RWPE1 (cell line): ENCODE measurements around the gene TTC31.

Experiments
- CTCF ChIA-PET: fragments of 350-600 bp; sonication (Branson Sonifier 250); formaldehyde crosslinking; extraction: SDS; loops from one replicate; lab custom pipeline; 2021; lab: Yijun Ruan, JAX
- POLR2A ChIA-PET: fragments of 400-600 bp; formaldehyde crosslinking; extraction: SDS; loops from one replicate; lab custom pipeline; 2020; ENCODE audit warnings: antibody characterized with exemption; ENCODE audit not compliant: low non-redundant PET; lab: Yijun Ruan, JAX
- DNase-seq: peaks from one replicate; pipeline ENCODE4 v3.0.0; 2012; ENCODE audit warnings: low spot score
- H3K27ac ChIP-seq: fragments of 450-650 bp; 2 replicates; pipeline ENCODE4 v1.5.1; 2017
- TF ChIP-seq, protein P1 (sequence below): fragments of 450-650 bp; conservative IDR thresholded peaks from 2 replicates; pipeline ENCODE4 v1.5.1; 2017; ENCODE audit warnings: low read depth, mild to moderate bottlenecking

TTC31 gene

DNA sequence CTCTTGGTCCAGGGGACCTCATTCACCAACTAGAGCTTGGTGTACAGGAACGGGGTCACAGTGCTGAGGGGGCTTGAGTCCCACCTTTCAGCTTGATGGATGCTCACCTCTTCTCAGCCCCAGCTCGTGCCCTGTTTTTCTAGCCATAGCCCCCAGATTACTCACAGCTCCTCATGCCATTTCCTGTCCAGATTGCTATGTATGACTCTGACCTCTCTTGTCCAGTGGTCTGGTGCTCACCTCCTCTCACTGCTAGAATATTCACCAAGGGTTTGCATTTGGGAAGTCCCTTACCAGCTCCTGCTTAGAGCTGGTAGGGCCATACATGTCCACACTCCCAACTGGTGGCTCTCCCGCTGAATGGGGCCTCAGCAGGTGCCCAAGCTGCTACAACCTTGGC is 10.7 kb downstream of the TTC31 start:
- ChIA-PET POLR2A (no interaction called here), CTCF (interaction anchor here (0.5 to 1.3 kb wide), 2 partner anchors 10 to 90 kb away, joined by 3 read pairs; partner anchors contain the start of genes CCDC142 and TTC31)
- TF ChIP-seq, protein P1, sequence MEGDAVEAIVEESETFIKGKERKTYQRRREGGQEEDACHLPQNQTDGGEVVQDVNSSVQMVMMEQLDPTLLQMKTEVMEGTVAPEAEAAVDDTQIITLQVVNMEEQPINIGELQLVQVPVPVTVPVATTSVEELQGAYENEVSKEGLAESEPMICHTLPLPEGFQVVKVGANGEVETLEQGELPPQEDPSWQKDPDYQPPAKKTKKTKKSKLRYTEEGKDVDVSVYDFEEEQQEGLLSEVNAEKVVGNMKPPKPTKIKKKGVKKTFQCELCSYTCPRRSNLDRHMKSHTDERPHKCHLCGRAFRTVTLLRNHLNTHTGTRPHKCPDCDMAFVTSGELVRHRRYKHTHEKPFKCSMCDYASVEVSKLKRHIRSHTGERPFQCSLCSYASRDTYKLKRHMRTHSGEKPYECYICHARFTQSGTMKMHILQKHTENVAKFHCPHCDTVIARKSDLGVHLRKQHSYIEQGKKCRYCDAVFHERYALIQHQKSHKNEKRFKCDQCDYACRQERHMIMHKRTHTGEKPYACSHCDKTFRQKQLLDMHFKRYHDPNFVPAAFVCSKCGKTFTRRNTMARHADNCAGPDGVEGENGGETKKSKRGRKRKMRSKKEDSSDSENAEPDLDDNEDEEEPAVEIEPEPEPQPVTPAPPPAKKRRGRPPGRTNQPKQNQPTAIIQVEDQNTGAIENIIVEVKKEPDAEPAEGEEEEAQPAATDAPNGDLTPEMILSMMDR = no peak
- no peak for DNase-seq
- H3K27ac ChIP-seq = no peak overlapping the region

DNA sequence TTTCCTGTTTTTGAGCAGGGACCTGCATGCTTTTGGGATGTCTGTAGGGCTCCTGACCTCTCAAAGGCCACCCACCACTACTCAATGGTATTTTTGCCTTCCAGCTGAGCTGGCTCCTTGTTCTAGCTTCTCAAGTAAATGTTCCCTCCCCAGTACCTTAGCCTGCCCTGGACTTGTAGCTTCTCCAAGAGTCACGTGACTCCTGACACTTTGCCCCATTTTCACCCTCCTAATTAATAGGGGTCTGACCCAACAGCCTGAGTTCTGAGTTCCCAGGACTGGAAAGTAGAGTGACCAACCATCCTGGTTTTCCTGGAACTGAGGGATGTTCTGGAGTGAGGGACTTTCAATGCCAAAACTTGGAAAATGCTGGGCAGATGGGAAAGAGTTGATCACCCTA is 12.6 kb downstream of the TTC31 start:
- H3K27ac ChIP-seq = no peak overlapping the region
- ChIA-PET CTCF (no interaction called here), POLR2A (no interaction called here)
- DNase-seq = no peak
- TF ChIP-seq, protein P1 = no peak

DNA sequence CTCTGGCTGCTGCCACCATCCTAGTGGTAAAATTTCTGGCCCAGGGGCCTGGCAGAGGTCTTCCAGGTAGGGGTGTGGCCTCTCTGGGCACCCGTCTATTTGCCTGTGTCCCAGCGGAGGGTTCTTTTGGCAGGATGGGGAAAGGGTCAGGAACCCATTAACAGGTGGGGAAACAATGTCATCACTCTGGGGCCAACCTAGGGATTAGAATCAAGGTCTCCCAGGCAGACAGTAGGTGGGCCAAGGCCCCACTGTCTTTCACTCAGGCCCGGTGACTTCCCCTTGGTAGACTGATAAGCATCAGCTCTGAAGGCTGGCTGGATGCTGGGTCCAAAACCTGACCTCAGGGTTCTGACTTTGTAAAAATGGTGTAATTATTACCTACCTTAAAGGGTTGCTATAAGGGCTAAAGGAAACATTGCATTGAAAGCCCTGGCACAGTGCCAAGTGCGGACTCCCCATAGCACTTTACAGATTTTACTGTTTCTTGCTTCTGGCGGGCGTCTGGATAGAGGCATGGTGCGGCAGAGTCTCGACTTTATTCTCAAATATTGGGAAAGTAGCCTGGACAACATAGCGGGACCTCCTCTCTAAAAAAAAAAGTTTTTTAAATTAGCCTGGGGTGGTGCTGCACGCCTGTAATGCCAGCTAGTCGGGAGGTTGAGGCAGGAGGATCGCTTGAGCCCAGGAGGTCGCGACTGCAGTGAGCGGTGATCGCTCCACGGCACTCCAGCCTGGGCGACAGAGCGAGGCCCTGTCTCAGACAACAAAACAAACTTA is 14.3 kb downstream of the TTC31 start:
- ChIA-PET CTCF (no interaction called here), POLR2A (interaction anchor here (1.1 kb wide), 1 partner anchor 9 kb away, joined by 3 read pairs; no protein-coding TSS in a partner anchor)
- TF ChIP-seq, protein P1 = no peak
- H3K27ac ChIP-seq = no peak overlapping the region
- no peak for DNase-seq

DNA sequence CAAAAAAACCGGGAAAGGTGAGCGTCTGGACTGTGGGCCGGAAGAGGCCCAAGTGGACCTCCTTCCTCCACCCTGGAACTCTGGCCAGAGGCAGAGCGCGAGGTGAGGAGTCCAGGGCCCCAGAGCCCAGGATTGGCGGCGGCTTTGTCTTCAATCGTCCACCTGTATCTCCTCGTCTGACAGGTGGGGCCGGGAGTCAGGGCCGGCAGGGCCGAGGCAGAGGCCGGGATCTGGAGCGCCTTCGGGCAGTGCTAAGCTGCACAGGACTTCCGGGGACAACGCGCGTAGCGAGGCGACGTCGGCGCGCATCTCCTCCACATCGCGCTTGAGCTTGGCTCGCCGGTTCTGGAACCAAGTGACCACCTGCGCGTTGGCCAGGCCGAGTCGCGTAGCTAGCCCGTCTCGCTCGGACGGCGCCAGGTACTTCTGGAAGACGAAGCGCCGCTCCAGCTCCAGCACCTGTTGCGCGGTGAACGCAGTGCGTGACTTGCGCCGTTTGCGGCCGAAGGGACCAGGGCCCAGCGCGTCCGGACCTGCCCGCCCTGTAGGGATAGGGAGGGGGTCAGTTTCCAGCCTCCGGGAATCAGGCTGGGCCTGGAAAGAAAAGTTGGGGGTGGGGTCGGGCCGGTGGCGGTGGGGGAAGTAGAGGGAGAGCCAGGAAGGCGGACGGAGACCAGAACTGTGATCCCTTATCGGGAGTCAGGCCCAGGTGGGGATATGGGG is 15.1 kb downstream of the TTC31 start:
- POLR2A ChIA-PET = interaction anchor here (1.1 kb wide), 1 partner anchor 9 kb away, joined by 3 read pairs; no protein-coding TSS in a partner anchor
- CTCF ChIA-PET = interaction anchor here (1.0 kb wide), 1 partner anchor 15 kb away, joined by 3 read pairs; the partner anchor contains the start of genes CCDC142 and TTC31
- TF ChIP-seq, protein P1 = no peak
- H3K27ac ChIP-seq = no peak overlapping the region
- no peak for DNase-seq

DNA sequence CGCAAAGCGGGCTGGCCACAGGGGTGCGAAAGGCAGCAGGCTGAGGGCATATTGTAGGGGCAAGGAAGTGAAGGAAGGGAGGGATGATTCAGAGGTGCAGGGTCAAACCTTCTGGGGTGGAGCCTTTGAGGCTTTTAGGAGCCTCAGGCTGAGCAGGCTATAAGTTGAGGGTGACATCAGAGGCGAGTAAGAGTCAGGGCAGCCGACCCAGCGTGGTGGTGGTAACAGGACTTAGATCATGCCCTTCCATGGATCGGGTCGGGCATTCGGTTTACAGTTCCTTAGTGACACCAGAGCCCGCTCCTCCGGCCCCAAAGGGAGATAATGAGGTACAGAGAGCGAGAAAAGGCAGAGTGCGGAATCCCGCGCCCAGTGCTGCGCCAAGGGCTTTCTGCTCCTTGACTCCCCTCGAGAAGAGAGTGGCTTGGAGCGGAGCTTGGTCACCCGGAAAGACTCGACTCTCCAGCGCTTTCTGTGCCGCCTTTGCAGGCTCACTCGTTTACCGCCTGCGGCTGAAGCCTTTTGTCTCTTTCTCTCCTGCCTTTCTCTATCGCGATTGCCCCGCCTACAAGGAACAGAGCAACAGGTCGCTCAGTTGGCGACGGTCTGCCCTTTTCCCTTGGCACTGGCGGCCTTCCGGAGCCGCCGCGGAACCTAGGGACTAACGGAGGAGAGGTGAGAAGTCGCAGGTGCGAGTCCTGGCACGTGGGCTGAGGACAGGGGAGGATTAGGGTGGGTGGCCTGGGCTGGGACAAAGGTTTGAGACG is 15.8 kb downstream of the TTC31 start:
- peak; percentile 54 for DNase-seq
- POLR2A ChIA-PET = interaction anchor here (1.1 kb wide), 1 partner anchor 8 kb away, joined by 3 read pairs; no protein-coding TSS in a partner anchor
- no peak overlapping the region for H3K27ac ChIP-seq
- CTCF ChIA-PET = interaction anchor here (0.6 to 1.0 kb wide), 2 partner anchors 15 to 61 kb away, joined by 3 read pairs; partner anchors contain the start of genes CCDC142 and TTC31
- TF ChIP-seq, protein P1 = no peak
